HG03045 (cell line): Measurements from ENCODE around the gene KATNBL1.

ENCODE experiments used
- ATAC-seq: cut with Tn5 transposase; IDR thresholded peaks from one replicate; pipeline ENCODE4 v1.9.1; 2021; ENCODE audit warnings: mild to moderate bottlenecking, moderate library complexity; ENCODE audit not compliant: unreplicated experiment

KATNBL1 gene, protein sequence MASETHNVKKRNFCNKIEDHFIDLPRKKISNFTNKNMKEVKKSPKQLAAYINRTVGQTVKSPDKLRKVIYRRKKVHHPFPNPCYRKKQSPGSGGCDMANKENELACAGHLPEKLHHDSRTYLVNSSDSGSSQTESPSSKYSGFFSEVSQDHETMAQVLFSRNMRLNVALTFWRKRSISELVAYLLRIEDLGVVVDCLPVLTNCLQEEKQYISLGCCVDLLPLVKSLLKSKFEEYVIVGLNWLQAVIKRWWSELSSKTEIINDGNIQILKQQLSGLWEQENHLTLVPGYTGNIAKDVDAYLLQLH

DNA sequence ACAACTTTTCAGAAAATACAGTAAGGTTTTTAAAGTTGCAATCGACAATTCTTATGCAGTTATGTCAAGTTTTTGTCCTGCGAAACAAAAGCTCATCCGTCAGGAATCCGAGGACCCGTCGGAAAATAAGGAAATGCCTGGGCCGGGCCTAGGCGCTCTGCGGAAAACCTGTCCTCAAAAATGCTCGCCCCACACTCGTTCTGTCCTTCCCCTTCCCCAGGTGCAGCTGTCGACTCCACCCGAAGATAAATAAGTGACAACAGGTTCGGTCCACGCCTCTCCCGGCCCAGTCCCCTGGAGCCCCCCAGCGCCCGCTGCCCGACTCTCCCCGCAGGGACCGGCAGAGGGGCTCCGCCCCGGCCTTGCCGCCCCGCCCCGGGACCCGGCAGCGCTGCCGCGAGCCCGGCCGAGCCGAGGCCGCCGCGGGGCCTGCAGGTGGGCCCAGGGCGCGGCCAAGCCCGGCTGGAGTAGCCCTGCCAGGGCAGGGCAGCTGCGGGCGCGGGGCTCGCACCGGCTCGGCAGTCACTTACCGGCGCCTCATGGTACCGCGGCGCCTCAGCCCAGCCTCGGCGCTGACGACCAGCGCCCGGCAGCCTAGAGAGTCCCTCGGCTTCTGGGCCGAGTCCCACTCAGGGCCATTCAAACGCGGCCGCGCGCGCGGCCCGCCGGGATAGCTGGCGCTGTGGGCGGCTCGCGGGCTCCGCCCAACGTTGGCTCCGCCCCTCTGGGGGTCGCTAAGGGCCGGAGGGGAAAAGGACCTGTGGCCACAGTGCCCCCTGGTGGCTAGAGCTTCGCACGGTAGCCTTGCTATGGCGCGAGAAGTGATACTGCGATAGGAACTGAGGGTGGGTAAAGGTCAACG is at the start of gene KATNBL1:
KATNBL1 (minus strand) TSS at position 676 of the 862 bp plus-strand sequence. CDS start 46,420 bp downstream, outside the sequence.
- peak; percentile 86 for ATAC-seq

DNA sequence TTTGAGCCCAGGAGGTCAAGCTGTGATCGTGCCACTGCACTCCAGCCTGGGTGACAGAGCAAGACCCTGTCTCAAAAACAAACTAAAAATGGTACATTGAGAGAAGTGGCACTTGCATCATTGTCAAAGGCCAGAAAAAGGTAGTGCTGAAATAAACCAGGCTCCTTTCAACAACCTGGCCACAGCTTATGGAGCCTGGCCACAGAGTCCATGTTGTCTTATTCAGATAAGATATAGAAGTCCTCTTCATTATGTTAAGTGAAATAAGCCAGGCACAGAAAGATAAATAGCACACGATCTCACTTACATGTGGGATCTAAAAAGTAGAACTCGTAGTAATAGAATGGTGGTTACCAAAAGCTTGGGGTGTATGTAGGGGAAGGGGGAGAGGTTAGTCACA is 49.7 kb upstream of the KATNBL1 start:
- no peak for ATAC-seq

DNA sequence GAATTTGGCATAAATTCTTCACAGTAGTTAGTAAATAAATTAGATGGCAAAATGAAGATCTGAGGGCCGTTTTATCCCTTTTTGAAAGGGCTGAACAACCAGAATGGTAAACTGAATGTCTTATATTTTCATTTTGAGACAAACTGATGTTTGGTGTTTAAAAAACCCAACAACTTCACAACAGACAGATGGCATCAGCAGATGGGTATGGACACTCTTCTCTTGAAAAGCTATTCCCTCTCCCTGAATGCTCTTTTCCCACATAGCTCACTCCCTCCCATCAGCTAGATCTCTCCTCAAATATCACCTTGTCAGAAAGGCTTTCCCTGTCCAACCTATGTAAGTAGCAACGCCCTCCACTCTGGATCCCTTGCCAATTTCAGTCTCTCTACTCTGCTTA is 48.3 kb upstream of the KATNBL1 start:
- no peak for ATAC-seq

DNA sequence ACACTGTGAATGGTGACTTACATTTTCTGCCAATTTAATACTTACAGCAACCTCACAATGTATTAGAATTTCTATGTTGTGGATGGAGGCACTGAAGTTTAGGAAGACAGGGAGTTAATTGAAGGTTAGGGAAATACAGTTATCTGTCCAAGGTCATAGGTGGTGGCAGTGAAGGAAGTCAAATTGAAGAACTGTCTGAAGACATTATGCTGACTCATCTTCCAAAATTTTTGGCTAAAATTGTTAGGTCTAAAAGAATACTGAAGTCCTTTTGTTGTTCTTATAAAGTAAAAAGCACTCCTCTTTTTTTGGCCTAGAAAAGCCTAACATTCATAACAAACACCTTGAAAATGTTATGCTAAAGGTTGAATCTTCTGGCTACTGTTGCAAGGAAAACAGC is 42.6 kb upstream of the KATNBL1 start:
- ATAC-seq: no peak

DNA sequence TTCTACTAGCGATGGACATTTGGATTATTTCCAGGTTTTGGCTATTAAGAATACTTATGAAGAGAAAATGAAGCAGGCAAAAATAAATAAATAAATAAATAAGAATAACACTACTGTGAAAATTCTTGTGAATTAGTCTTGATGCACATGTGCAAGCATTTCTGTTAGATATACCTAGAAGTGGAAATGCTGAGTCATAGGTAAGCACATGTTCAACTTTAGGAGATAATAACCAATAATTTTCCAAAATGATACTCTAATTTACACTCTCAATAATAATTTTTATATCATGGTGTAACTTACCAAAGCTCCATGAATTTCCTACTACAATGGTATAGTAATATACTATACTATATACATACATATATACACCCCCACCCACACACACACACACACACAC is 38.3 kb upstream of the KATNBL1 start:
- no peak for ATAC-seq

DNA sequence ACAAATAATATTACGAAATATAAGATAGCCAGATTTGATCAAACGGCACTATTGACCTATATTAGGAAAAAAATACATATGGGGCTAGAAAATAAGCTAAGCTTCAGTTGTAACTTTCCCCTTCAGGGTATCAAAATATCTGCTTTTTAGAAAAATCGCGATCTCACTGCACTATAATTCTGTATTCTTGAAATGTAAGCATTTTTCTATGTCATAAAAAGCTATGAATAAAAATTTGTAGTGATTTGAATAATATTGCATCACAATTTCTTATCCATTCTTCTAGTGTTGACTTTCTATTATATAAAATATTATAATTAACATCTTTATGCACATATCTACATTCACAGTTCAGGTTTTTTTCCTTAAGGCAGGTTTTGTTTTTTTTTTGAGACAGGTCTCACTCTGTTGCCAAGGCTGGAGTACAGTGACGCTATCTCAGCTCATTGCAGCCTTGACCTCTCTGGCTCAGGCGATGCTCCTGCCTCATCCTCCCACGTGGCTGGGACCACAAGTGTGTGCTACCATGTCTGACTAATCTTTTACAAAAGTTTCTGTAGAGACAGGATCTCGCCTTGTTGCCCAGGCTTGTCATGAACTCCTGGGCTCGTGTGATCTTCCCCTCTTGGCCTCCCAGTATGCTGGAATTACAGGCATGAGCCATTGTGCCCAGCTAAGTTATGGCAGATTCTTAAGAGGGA is 36.5 kb upstream of the KATNBL1 start:
- no peak for ATAC-seq

DNA sequence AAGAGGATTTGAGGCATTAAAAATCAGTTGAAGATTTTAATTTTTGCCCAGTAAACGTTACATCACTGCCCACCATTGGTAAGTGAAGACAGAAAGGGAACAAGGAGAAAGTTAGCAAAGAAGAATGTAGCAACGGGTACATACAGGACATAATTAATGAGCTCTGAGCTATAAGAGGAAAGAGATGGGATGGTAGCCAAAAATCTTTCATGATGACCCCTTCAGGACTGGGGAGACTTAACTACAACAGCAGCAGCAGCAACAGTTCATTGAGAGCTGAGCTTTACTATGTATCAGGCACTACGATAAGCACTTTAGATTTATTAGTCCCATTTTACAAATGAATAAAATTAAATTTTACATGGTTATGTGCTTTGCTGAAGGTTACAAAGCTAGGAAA is 33.3 kb upstream of the KATNBL1 start:
- no peak for ATAC-seq

DNA sequence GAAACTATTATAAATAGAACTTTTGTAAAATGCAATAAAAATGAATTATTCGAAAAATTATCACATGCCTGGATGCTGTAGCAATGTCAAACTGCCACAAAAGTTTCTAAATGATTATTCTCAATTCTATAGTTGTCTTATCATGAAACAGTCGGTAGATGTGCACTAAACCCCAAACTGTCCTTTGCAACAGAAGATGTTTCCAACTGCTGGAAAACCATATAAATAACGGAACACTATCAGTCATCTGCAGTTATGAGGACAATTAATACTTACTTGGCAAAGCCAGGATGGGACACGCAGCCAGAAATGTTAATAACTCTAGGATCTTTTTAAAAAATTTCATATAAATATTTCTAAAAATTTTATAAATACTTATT is 32.4 kb upstream of the KATNBL1 start:
- no peak for ATAC-seq

DNA sequence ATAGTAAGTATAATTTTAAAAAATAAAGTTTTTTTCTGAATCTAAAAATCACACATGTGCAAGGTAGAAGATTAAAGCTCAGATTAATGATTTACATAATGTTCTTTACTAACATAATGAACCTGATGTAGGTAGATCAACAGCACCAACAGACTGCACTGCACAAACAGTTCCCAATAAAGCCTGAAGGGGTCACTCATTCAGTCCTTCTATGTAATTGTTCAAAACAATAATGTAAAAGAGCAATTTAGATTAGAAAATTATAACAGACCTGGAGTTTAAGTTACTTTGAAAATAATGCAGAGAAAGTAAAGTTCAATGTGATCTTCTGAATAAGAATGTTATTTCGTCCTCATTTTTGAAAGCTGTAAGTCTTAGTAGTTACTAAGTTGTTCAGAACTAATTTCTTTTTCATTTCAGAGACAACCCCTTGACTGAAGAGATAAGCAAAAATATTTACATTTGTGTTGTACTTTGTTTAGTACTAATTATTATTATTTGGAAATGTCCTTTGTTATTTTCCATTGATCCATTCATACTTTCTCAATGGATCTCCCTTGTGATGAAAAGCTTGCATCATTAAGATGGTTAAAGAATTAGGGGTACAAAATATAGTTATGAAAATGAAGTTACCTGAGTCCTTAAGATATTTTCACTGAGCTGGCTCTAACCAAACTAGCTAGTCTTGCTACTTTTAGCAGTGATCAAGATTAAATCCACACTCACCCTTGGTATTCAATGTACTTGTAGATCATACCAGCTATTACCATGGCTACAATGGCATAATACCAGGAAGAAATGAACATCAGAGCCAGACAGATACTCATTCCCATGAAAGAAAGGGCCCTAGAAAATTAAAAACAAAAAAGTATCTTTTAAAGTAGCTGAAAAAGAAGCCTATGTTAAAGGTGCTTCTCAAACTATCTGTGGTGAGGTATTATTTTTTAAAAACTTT is 31.8 kb upstream of the KATNBL1 start:
- no peak for ATAC-seq

DNA sequence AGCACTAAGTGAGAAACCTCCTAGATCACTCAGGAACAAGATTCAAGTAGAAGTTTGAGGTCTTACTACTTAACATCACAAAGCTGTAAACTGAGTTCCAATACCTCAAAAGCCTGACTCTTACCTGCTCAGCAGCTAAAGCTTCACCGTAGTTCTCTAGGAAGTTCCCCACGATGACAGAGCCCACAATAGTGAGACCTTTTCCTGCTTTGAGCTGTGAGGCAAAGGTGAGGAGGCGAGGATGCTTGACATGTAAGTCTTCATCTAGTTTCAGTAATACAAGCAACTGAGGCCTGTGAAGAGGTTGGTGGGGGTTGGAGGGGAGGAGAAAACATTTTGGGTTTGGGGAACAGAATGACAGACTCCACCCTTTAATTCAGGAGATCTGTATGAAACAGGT is 30.6 kb upstream of the KATNBL1 start:
- no peak for ATAC-seq

DNA sequence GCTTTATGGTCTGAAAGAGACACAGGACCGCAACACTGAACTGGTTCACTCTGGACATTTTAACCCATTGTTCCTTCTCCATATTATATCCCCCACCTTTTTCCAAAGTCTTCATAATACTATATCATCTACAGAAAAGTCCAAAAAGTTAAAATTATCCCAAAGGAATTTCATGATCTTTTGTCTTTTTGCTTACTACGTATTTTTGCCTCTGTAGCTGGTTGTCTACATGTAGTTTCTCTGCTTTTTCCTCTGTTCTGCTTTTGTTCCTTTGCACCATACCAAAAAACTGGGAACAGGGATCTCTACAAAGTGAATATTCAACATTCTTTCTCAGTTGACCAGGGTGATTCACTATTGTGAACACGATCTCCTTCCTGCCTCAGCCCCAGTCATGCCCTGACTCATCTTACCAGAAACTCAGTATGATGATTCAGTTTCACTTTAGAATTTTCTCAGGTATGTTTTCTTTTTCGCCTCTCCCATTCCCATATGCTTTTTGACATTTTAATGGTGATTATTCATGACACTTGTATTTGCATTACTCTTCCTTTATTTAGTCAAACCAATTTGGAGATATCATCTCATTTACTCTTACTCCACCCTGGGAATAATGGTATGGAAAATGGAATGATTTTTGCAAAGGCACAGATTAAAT is 29.4 kb upstream of the KATNBL1 start:
- ATAC-seq: no peak

DNA sequence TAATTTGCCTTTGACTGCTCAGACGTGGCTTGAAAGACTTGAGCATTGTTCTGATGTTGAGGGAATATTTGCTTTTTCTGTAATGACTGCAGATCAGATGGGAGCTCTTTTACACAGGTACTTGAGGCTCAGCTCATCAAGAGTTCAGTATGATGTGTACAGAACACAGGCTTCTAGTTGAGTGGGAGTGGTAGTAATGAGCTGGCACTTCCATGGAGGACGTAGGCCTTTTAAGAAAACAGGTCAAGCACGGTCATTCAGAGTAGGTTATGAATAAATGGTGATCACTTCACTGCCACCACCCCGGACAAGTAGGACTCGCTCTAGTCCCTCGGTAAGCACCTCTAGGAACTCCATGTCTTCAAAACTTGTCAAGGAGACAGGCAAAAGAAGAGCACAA is 23.7 kb upstream of the KATNBL1 start:
- ATAC-seq: no peak

DNA sequence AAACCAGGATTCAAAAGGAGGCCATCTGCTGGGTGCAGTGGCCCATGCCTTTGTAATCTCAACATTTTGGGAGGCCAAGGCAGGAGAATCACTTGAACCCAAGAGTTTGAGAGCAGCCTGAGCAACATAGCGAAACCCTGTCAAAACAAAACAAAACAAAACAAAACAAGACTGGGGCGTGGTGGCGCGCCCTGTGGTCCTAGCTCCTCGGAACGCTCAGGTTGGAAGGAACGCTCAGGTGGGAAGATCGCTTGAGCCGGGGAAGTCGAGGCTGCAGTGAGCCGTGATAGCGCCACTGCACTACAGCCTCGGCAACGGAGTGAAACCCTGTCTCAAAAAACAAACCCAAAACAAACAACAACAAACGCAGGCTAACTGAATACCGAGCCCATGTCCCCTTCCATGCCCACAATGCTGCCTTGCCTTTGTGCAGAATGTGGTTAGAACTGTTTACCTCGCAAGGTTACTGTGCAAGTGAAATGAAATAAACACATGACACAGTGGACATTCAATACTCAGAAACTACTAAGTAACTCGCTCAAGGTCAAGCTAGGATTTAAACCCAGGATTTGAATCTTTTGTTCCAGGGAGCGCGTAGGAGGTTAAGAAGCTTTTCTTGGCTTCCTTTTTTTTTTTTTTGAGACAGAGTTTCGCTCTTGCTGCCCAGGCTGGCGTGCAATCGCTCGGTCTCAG is 14.2 kb upstream of the KATNBL1 start:
- no peak for ATAC-seq

DNA sequence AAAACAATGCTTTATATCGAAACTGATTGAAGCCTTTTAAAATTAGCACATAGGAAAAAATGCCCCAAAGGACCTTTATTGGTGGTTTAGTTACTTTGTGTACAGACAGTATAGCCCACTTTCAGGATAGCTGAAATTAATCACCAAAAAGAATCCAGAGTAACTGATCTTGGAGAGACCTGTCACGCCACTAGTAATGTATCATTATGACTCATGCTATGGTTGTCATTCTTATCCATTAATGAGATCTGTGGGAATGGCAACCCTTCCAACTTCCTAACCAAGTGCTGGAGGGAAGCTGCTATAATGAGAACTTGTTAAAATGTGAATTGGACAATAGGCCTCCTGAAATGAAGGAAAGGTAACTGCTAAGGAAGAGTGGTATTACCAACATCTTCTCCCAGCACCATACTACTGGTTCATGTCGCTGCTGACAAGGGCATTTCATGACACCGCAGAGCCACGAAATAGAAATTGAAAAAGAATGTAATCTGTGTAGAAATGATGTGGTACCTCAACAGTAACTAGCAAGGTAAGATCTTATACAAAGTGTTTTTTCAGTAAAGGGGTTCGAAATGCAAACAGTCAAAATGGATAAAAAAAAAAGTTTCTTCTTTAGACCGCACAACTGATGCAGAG is 7.8 kb upstream of the KATNBL1 start:
- ATAC-seq: no peak

DNA sequence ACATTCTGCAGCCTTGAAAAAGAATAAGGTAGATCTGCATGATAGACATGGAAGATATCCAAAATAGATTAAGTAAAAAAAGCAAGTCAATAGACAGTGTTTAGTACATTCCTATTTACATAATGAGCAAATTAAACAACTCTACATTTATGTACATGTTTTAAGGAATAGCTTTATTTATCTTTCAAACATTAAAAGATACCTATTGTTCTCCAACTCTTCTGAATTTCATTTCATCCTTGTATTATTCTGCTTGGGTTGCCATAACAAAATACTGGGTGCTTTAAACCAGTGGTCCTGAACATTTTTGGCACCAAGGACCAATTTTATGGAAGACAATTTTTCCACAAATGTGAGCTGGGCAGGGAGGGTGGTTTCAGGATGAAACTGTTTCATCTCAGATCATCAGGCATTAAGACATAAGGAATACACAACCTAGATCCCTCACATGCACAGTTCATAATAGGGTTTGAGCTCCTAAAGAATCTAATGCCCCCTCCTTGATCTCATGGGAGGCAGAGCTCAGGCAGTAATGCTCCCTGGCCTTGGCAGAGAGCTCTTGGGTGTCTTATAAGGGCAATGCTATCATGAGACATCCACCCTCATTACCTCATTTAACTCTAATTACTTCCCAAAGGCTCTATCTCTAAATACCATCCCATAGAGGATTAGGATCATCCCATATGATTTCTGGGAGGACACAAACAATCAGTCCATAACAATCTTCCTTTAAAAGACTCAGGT is 6.8 kb upstream of the KATNBL1 start:
- no peak for ATAC-seq

DNA sequence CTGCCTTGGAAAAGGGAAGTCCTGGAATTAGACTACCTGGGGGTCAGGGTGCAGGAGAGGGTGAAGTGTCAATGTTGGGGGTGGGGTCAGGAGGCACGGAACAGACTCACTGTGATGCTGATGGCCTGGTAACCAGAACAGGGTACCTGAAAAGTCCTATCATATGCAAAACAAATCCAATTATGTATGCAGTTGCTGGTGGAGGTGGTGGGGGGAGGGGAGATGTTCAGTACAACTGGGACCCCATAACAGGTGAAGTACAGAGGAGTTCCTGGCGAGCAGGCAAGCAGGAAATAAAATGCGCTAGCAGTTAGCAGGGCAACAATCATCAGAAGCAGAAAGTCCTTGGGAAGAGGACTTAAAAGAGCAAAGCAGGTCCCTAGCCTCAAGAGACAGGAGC is 4.2 kb upstream of the KATNBL1 start:
- no peak for ATAC-seq

DNA sequence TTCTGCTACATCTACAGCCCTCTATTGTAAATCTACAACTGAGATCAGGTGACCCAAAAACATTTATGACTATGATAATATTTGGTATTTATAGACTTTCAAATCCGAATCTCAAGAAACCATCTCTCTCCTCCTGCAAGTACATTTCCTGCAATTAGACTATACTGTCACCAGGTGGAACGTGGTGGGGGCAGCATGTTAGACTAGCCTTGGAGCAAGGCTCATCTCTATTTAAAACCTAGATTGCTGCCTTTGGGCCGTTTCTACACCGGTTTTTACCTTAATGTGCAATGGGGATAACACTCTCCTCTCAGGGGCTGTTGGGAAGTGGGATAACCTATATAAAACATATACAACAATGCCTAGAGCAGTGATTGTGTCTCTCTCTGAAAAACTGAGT is 3.8 kb upstream of the KATNBL1 start:
- no peak for ATAC-seq

DNA sequence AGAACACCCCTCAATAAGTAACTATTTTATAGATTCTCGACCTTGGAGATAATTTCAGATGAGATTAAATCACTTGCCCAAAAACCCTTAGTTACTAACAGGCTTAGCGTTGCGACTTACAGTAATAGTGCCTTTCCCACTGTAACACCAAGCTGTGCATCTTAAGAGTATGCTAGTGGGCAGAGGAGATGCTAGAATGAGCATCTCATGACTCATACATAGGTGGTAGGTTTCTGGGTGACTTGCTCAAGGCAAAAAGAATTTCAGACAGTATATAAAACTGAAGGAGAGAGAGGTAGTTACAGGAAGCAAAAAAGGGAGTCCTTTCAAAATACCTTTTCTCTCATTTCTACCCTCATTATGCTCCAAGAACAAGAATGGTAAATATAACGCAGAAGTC is 3.9 kb downstream of the KATNBL1 start:
- ATAC-seq: no peak
